Astrocyte (in vitro differentiated cells and primary cell): ENCODE data around the gene SMPD3. TPM values are rescaled to one million over a fixed set of nuclear protein-coding genes. Genes with fewer than 3 reads are reported as not detected.

Source experiments
- DNase-seq: peaks from one replicate; pipeline ENCODE4 v3.0.0-alpha.2; 2010; ENCODE audit warnings: low read depth
- FAIRE-seq: peaks from 2 replicates; lab custom pipeline; 2011; peaks lifted over from hg19 to GRCh38; lab: Jason Lieb, UNC
- H2AFZ ChIP-seq: 2 replicates; pipeline ENCODE4 v1.6.0; 2012; ENCODE audit warnings: low read depth, low read length, inconsistent platforms
- H3K27ac ChIP-seq: 2 replicates; pipeline ENCODE4 v1.5.1; 2011; ENCODE audit warnings: low read depth, low read length, inconsistent platforms
- H3K27me3 ChIP-seq: 2 replicates; pipeline ENCODE4 v1.6.0; 2011; ENCODE audit warnings: low read length, inconsistent platforms; ENCODE audit not compliant: insufficient read depth
- H3K36me3 ChIP-seq: 2 replicates; pipeline ENCODE4 v1.5.1; 2011; ENCODE audit warnings: low read length, inconsistent platforms; ENCODE audit not compliant: insufficient read depth
- H3K4me1 ChIP-seq: 2 replicates; pipeline ENCODE4 v1.5.1; 2011; ENCODE audit warnings: low read length, inconsistent platforms; ENCODE audit not compliant: insufficient read depth
- H3K4me2 ChIP-seq: 2 replicates; pipeline ENCODE4 v1.6.0; 2012; ENCODE audit warnings: low read length, inconsistent platforms
- H3K4me3 ChIP-seq: 2 replicates; pipeline ENCODE4 v1.5.1; 2011; ENCODE audit warnings: low read depth, mild to moderate bottlenecking, low read length, inconsistent platforms; ENCODE audit not compliant: insufficient read depth
- H3K79me2 ChIP-seq: 2 replicates; pipeline ENCODE4 v1.6.0; 2012; ENCODE audit warnings: mild to moderate bottlenecking, low read length, inconsistent platforms; ENCODE audit not compliant: insufficient read depth
- H3K9ac ChIP-seq: 2 replicates; pipeline ENCODE4 v1.6.0; 2012; ENCODE audit warnings: mild to moderate bottlenecking, low read length, inconsistent platforms
- H3K9me3 ChIP-seq: 2 replicates; pipeline ENCODE4 v1.5.1; 2012; ENCODE audit warnings: low read depth, mild to moderate bottlenecking, low read length, inconsistent platforms; ENCODE audit not compliant: insufficient read depth
- H4K20me1 ChIP-seq: 2 replicates; pipeline ENCODE4 v1.6.0; 2012; ENCODE audit warnings: low read length, inconsistent platforms; ENCODE audit not compliant: insufficient read depth
- H3K27ac Mint-ChIP-seq: one replicate; pipeline ENCODE4 v1.8.0; 2021; ENCODE audit warnings: mild to moderate bottlenecking, mixed read lengths; ENCODE audit not compliant: unreplicated experiment
- H3K27me3 Mint-ChIP-seq: one replicate; pipeline ENCODE4 v1.8.0; 2021; ENCODE audit warnings: low read depth, mixed read lengths; ENCODE audit not compliant: unreplicated experiment
- H3K36me3 Mint-ChIP-seq: one replicate; pipeline ENCODE4 v1.8.0; 2021; ENCODE audit warnings: low read depth, mixed read lengths; ENCODE audit not compliant: unreplicated experiment
- H3K4me1 Mint-ChIP-seq: one replicate; pipeline ENCODE4 v1.8.0; 2021; ENCODE audit warnings: low read depth, mixed read lengths; ENCODE audit not compliant: unreplicated experiment
- H3K4me3 Mint-ChIP-seq: one replicate; pipeline ENCODE4 v1.8.0; 2021; ENCODE audit warnings: mild to moderate bottlenecking, moderate library complexity, mixed read lengths; ENCODE audit not compliant: unreplicated experiment
- H3K9me3 Mint-ChIP-seq: one replicate; pipeline ENCODE4 v1.8.0; 2021; ENCODE audit warnings: mild to moderate bottlenecking, mixed read lengths; ENCODE audit not compliant: unreplicated experiment
- EZH2 ChIP-seq: IDR thresholded peaks from 2 replicates; pipeline ENCODE4 v1.6.1; 2012; ENCODE audit warnings: mild to moderate bottlenecking, low read length, inconsistent platforms; ENCODE audit not compliant: insufficient read depth
- total RNA-seq: library from RNA; stranded (reverse); gene quantifications from 2 replicates; pipeline ENCODE4 v1.2.1, GENCODE V29; 2021
- TF ChIP-seq, protein P1 (sequence below): IDR thresholded peaks from 2 replicates; pipeline ENCODE4 v1.5.1; 2011; ENCODE audit warnings: low read depth, mild to moderate bottlenecking, inconsistent platforms, low read length, moderate library complexity; ENCODE audit not compliant: insufficient read depth

The SMPD3 gene
- total RNA-seq, 1 donor from 2014 or later: 0.25 TPM

DNA sequence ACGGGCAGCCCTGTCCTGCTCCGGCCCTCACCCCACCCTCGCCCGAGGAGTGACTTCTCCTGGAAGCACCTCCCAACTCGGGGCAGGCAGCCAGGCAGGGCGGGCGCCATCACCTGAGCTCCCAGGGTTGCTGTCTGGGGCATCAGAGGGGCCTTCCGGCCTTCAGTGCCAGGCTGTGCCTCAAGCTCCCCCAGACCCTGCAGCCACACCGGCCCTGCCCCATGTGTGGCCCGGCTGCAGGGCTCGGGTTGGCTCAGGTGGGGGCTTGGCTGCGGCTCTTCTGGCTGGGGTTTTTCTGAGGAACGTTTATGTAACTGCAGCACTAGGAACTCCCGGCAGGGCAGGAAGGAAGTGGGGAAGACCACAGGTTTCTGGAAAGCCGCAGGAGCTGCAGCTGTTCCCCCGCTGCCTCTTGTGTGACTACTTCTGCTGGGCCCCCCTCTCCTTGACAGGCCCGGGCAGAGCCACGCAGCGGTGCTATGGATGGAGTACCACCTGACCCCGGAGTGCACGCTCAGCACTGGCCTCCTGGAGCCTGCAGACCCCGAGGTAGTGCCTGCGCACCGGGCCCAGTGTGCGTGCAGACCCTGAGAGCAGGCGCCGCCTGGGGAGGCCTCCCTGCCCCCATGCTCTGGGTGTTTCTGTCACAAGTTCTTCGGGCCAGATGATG is 91.9 kb downstream of the SMPD3 start:
- no peak overlapping the region for H3K27ac ChIP-seq
- peaks cover 6% of the 10 kb centered on the region for H3K36me3 Mint-ChIP-seq
- no peaks in the 10 kb centered on the region for H3K4me1 ChIP-seq
- peaks cover 5% of the 10 kb centered on the region for H3K36me3 ChIP-seq
- H3K27ac Mint-ChIP-seq: no peak overlapping the region
- H3K9me3 Mint-ChIP-seq: no peaks in the 10 kb centered on the region
- DNase-seq: no peak
- H2AFZ ChIP-seq: no peak overlapping the region
- H3K9ac ChIP-seq: no peak overlapping the region
- no peak for FAIRE-seq
- no peak overlapping the region for H3K4me3 ChIP-seq
- TF ChIP-seq, protein P1, sequence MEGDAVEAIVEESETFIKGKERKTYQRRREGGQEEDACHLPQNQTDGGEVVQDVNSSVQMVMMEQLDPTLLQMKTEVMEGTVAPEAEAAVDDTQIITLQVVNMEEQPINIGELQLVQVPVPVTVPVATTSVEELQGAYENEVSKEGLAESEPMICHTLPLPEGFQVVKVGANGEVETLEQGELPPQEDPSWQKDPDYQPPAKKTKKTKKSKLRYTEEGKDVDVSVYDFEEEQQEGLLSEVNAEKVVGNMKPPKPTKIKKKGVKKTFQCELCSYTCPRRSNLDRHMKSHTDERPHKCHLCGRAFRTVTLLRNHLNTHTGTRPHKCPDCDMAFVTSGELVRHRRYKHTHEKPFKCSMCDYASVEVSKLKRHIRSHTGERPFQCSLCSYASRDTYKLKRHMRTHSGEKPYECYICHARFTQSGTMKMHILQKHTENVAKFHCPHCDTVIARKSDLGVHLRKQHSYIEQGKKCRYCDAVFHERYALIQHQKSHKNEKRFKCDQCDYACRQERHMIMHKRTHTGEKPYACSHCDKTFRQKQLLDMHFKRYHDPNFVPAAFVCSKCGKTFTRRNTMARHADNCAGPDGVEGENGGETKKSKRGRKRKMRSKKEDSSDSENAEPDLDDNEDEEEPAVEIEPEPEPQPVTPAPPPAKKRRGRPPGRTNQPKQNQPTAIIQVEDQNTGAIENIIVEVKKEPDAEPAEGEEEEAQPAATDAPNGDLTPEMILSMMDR: no peak
- TF ChIP-seq EZH2: no peak
- no peak overlapping the region for H3K4me3 Mint-ChIP-seq
- no peaks in the 10 kb centered on the region for H3K79me2 ChIP-seq
- H3K27me3 ChIP-seq: no peaks in the 10 kb centered on the region
- no peaks in the 10 kb centered on the region for H4K20me1 ChIP-seq
- H3K4me1 Mint-ChIP-seq: peaks cover 3% of the 10 kb centered on the region
- H3K9me3 ChIP-seq: no peaks in the 10 kb centered on the region
- H3K4me2 ChIP-seq: no peak overlapping the region
- H3K27me3 Mint-ChIP-seq: no peaks in the 10 kb centered on the region

DNA sequence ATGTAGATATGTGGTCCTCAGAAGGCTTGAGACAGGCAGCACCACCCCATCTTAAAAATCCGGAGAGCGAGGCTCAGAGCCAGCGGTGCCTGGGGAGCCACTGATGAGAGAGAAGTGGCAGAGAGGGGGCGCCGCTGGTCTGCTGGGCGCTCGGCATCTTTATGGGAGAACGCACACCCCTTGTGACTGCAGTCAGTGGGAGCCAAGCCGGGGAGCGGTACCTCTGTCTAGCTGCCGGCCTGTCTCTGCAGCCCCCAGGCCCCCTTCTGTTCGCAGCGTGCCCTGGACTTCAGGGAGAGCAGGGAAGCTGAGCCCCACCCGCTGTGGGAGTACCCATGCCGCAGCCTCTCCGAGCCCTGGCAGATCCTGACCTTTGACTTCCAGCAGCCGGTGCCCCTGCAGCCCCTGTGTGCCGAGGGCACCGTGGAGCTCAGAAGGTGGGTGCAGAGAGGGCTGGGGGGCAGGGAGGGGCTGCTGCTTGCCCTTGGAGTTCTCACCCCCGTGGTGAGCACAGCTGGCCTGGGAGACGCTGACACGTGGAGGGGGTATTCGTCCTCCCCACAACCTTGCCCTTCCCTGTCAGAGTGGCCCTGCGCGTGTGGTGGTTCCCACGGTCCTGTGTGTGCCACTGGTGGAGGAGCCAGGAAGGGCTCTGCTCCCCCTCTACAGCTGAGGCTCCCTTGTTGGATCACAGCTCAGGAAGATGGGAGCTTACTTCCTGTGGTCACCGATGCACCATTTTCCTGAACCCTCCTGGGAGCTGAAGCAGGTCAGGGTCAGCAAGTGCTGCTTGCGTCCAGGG is 92.7 kb downstream of the SMPD3 start:
- DNase-seq (no peak), FAIRE-seq (no peak)
- Mint-ChIP-seq H3K27me3 (no peaks in the 10 kb centered on the region), H3K27ac (no peak overlapping the region), H3K4me1 (peaks cover 3% of the 10 kb centered on the region), H3K36me3 (peaks cover 6% of the 10 kb centered on the region), H3K4me3 (no peak overlapping the region), H3K9me3 (no peaks in the 10 kb centered on the region)
- Histone ChIP-seq H2AFZ (no peak overlapping the region), H3K36me3 (peaks cover 5% of the 10 kb centered on the region), H3K9ac (no peak overlapping the region), H3K4me2 (no peak overlapping the region), H3K9me3 (no peaks in the 10 kb centered on the region), H4K20me1 (peaks cover 3% of the 10 kb centered on the region), H3K4me1 (no peaks in the 10 kb centered on the region), H3K4me3 (no peak overlapping the region), H3K27ac (no peak overlapping the region), H3K79me2 (no peaks in the 10 kb centered on the region), H3K27me3 (no peaks in the 10 kb centered on the region)
- TF ChIP-seq EZH2: no peak

DNA sequence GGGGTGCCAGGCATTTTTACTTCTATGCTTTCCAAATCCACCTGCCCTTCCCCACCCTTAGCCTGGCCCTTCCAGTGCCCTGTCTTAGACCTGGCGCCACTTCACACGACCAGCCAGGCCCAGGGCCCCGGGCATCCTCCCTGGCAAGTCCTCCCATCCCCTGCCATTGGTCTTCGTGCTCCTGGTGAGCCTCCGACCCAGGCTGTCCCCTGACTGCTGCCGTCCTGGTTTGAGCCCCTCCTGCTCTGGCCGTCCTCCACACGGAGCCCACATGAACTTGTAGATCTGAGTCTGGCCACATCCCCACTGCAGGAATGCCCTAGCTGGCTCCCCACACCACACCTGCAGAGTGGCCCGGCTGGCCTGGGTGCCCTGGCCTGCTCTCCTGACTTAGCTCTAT is 93.5 kb downstream of the SMPD3 start:
- Mint-ChIP-seq H3K36me3 (peaks cover 10% of the 10 kb centered on the region), H3K27me3 (no peaks in the 10 kb centered on the region), H3K4me3 (no peak overlapping the region), H3K27ac (no peak overlapping the region), H3K4me1 (peaks cover 3% of the 10 kb centered on the region), H3K9me3 (no peaks in the 10 kb centered on the region)
- TF ChIP-seq EZH2: no peak
- TF ChIP-seq, protein P1: no peak
- Histone ChIP-seq H2AFZ (no peak overlapping the region), H3K9ac (no peak overlapping the region), H3K27me3 (no peaks in the 10 kb centered on the region), H3K4me1 (no peaks in the 10 kb centered on the region), H3K4me2 (no peak overlapping the region), H3K79me2 (no peaks in the 10 kb centered on the region), H3K36me3 (peaks cover 5% of the 10 kb centered on the region), H3K4me3 (no peak overlapping the region), H3K9me3 (no peaks in the 10 kb centered on the region), H4K20me1 (peaks cover 8% of the 10 kb centered on the region), H3K27ac (no peak overlapping the region)
- FAIRE-seq: no peak
- no peak for DNase-seq
